22Rv1 (cell line): ENCODE measurements around the gene TEX13D.
"Not testable (repeated sequence)": the region's sequence is repeated elsewhere in the genome, so short reads cannot be mapped to it uniquely, and the experiment has no call there.

Source experiments
- H3K27ac ChIP-seq: fragments of 450-650 bp; 2 replicates; pipeline ENCODE4 v1.5.1; 2017
- ZFX ChIP-seq: fragments of 450-650 bp; IDR thresholded peaks from 2 replicates; pipeline ENCODE4 v1.6.1; 2017; ENCODE audit warnings: antibody characterized with exemption, borderline replicate concordance
- TF ChIP-seq, protein P1 (sequence below): fragments of 450-650 bp; IDR thresholded peaks from 2 replicates; pipeline ENCODE4 v1.5.1; 2017; ENCODE audit warnings: mild to moderate bottlenecking

Gene TEX13D

DNA sequence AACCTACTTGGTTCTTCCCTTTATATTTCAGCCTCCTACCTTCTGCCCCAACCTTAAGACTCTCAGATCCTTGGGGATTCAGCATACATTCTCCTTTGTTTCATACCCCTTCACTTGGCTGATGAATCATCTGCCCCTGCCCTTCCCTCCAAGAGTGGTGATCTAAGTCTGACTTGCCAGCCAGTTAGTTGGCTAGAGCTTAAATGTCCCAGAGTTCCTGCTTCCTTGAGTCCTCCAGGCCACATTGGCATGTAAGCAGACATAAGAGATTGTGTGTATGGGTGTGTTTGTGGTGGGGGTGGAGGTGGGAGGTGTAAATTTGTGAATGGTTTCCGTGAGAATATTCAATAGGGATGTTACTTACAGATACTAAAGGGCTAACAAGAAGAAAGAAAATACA, 3.7 kb upstream of the TEX13D start:
- no peak for TF ChIP-seq ZFX
- TF ChIP-seq, protein P1, sequence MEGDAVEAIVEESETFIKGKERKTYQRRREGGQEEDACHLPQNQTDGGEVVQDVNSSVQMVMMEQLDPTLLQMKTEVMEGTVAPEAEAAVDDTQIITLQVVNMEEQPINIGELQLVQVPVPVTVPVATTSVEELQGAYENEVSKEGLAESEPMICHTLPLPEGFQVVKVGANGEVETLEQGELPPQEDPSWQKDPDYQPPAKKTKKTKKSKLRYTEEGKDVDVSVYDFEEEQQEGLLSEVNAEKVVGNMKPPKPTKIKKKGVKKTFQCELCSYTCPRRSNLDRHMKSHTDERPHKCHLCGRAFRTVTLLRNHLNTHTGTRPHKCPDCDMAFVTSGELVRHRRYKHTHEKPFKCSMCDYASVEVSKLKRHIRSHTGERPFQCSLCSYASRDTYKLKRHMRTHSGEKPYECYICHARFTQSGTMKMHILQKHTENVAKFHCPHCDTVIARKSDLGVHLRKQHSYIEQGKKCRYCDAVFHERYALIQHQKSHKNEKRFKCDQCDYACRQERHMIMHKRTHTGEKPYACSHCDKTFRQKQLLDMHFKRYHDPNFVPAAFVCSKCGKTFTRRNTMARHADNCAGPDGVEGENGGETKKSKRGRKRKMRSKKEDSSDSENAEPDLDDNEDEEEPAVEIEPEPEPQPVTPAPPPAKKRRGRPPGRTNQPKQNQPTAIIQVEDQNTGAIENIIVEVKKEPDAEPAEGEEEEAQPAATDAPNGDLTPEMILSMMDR = no peak

DNA sequence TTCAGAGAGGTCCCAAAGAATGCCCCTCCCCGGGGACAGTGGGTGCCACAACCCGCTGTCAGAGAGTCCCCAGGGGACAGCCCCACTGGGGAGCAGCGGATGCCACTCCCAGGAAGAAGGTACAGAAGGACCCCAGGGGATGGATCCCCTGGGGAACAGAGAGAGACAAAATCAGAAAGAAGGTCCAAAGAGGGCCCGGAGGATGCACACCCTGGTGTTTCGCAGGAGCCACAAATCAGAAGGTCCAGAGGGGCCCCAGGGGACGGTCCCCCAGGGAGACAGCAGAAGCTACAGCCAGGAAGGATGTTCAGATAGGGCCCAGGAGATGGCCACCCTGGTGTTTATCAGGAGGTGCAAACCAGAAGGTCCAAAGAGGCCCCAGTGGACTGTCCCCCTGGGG, 1.4 kb downstream of the TEX13D start:
- H3K27ac ChIP-seq = no peak overlapping the region
- TF ChIP-seq, protein P1 = no peak
- TF ChIP-seq ZFX = no peak

More for the DNA sequence above, 3.7 kb upstream of the TEX13D start:
- H3K27ac ChIP-seq = no peak overlapping the region

DNA sequence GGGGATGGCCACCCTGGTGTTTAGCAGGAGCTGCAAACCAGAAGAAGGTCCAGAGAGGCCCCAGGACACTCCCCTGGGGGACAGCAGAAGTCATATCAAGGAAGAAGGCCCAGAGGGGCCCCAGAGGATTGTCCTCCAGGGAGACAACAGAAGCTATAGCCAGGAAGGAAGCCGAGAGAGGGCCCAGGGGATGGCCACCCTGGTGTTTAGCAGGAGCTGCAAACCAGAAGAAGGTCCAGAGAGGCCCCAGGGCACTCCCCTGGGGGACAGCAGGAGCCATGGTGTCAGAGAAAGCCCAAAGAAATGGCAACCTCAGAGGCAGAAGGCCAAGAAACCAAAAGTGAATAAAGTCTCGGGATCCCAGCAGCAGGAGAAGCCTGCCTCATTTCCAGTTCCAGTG, 2.1 kb downstream of the TEX13D start:
- H3K27ac ChIP-seq = not testable (repeated sequence)

DNA sequence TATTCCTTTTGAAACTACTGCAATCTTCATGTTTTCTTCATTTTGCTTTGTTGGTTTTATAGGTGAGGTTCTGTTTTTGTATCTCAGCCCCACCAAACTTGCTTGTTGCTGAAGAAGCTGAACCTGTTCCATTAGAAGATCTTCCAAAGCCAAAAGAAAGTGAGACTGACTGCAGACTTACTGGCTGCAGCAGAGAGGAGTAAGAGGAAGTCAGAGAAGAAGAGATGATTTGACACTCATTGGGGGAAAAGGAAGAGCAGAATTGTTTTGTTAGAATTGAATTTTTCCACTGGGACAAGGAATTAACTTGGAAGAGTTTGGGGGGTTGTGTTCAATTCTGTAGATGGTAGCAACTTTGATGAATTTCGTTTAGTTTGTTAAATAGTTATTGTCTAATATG, 3.1 kb downstream of the TEX13D start:
- TF ChIP-seq, protein P1 = no peak
- no peak for TF ChIP-seq ZFX
- no peak overlapping the region for H3K27ac ChIP-seq

DNA sequence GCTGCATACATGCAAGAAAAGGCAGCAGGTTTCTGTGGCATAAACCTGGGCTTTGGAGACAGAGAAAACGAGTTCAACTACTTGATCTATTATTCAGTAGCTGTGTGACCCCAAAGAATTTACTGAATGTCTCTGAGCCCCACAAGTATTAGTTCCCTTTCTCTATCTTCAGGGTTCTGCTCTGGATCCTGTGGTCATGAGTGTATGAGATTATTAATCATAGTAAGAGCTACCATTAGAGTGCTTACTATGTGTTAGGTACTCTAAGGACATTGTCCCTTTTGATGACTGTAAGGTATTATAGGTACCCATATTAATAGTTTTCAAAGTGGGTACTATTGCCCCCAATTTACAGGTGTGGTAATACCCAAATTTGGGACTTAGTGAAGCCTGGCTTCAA, 5.5 kb downstream of the TEX13D start:
- TF ChIP-seq, protein P1 = no peak
- no peak for TF ChIP-seq ZFX
- no peak overlapping the region for H3K27ac ChIP-seq

DNA sequence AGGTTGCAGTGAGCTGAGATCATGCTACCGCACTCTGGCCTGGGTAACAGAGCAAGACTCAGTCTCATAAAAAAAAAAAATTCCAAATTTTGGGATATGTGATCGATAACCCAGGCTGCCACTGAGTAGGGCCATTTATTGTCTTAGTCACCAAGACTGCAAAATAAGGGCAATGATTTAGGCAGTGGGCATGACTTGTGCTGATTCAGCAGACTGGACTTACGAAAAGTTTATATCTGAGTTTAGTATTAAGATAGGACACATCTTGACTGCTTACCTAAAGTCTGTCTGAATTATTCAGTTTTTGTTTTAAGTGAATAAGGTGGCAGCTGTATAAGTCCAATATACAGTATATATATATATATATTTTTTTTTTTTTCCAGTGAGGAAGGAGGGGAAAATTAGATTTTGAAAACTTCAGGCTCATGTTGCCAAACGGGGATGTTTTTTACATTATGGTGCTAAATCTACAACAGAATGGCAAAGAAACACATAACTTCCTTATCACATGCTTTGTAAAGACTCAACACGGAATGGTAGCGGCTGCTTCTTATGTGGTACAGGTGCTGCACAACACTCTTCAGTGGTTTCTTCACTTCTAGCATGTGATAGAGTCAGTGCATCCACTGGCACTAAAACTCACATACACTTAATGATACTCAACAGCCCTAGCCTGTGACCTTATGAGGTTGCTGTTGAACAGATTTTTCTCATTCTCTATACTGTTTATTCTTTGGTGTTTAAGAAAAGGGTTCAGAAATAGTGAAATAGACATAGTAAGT, 6.5 kb downstream of the TEX13D start:
- TF ChIP-seq ZFX = no peak
- TF ChIP-seq, protein P1 = no peak

DNA sequence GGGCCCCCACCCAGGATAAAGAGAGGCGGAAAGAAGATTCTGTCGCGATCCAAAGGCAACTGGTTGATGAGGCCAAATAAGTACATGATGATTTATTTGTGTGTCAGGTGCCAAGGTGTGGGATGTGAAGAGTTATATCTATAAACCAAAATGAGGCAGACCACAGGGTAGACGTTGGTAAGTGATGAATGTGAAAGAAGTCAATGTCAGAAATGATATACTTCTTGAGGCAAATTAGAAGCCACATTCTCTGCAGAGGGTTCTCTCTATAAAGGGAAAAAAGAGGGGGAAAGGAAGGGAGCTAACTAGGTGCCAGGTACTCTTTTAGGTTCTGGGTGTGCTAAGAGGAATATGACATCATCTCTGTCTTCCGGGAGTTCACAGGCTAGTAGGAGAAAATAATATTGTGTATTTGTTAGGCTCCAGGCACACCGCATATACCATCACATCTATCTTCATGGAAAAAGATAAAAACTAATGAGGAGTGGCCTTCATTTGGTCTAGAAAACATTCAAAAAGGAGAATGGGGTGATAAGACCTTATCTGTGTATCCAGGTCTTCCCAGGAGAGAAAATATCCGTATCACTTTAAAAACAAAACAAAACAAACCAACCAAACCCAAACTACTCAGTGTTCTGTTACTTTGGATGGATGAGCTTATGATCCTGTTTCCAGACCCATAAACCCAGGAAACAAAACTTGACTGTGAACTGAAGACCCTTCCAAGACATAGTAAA, 9.1 kb downstream of the TEX13D start:
- TF ChIP-seq, protein P1 = no peak
- no peak for TF ChIP-seq ZFX
- no peak overlapping the region for H3K27ac ChIP-seq

More for the DNA sequence above, 6.5 kb downstream of the TEX13D start:
- no peak overlapping the region for H3K27ac ChIP-seq
